ENCODE data around the gene TAF15. TPM values are rescaled to one million over a fixed set of nuclear protein-coding genes. Genes with fewer than 3 reads are reported as not detected.

The TAF15 gene
- total and polyA plus RNA-seq, 2 of the 4 experiments (the other 2 are of a cell fraction): 46.8 to 98.0 TPM

DNA sequence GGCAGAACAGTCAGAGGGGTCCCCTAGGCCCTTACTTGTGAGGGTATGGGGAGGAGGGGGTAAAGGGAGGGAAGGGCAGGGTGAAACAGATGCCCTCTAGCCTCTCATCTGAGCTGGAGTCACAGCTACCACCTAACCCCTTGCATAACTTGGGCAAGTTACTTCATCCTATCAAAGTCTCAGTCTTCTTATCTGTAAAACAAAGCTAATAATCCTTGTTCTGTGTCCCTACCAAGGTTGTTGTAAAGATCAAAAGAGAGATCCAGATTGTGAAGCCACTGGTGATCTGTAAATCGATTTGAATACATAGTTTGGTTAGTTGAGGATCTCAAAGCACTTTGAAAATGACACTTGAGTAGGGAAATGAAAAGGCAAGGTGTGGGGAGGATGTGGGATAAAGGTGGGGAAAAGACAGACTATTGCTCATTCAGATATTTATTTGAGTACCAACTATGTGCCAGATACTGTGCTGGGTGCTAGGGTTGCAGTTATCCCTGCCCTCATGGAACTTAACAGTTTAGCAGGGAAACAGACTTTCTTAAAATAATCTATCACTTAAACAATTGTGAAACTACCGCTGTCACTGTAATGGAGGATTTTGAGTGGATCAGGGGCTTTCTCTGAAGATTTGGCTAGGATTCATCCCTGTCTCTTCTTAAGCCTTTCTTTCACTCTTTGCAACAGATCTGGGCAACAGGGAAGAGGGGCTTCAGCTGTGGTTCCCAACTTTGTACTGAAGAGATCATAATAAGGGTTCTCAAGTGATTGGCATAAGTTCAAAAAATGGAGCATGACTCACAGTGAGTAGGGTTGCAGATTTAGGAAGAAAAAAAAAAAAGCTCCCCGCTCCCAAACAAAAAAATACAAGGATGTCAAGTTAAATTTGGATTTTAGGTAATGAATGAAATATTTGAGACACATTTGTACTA lies 56.4 kb downstream of the TAF15 start:
- no peak overlapping the region for H3K4ac ChIP-seq (ENCODE audit: low read depth, low read length)
- DNase-seq: peak; percentile 61
- no peak overlapping the region for H2AFZ ChIP-seq (replicated peaks; ENCODE audit: low read length, poor library complexity)
- ATAC-seq (ENCODE audit: low read depth): peak; percentile 37
- BruUV-seq (replicated peaks): no TSS peak
- H2BK5ac ChIP-seq (ENCODE audit: low read depth, low read length, poor library complexity, severe bottlenecking): no peak overlapping the region
- H3K79me1 ChIP-seq (ENCODE audit: low read depth in 1 of 2, low read length in 2 of 2): no peaks in the 10 kb centered on the region
- no peak overlapping the region for H3K4me2 ChIP-seq (ENCODE audit: low read depth, low read length)
- intact Hi-C loops (cut with micrococcal nuclease): no loop called here
- H2BK120ac ChIP-seq (ENCODE audit: low read depth, low read length): no peak overlapping the region
- H4K91ac ChIP-seq (ENCODE audit: insufficient read depth, low read depth, low read length): no peak overlapping the region
- H2AK5ac ChIP-seq (ENCODE audit: low read depth, low read length): no peak overlapping the region
- no peak overlapping the region for H3K56ac ChIP-seq (ENCODE audit: extremely low read depth, insufficient read depth, low read length)
- no peak overlapping the region for H3K27ac ChIP-seq (ENCODE audit: insufficient read depth, low read length)
- H3K4me1 ChIP-seq (ENCODE audit: control insufficient read depth, insufficient read depth, low read length): peaks cover 3% of the 10 kb centered on the region; the same call in 1 of the 2 replicates
- in situ Hi-C loops (cut with MboI; ENCODE audit: low sequenced_read_pairs): no loop called here
- ChIA-PET CTCF (interaction anchor here (0.6 kb wide), 2 partner anchors 335 to 1164 kb away, joined by 3 to 4 read pairs; no protein-coding TSS in a partner anchor), POLR2A (ENCODE audit: unreplicated experiment) (interaction anchor here (0.9 kb wide), 1 partner anchor 322 kb away, joined by 3 read pairs; no protein-coding TSS in a partner anchor)
- no peak overlapping the region for H3K18ac ChIP-seq (ENCODE audit: low read depth, low read length)
- no peaks in the 10 kb centered on the region for H3K27me3 ChIP-seq (ENCODE audit: control insufficient read depth, insufficient read depth, low read length)
- H2AK9ac ChIP-seq (replicated peaks; ENCODE audit: low read depth, low read length, poor library complexity): no peak overlapping the region
- H3K4me3 ChIP-seq (ENCODE audit: insufficient read depth, low read depth, low read length): no peak overlapping the region
- TF ChIP-seq CEBPB (IDR thresholded peaks at IDR 0.05; ENCODE audit: low read depth, low read length): no peak
- no peak for TF ChIP-seq MAZ (IDR thresholded peaks at IDR 0.05; ENCODE audit: borderline replicate concordance, low read depth, low read length)
- TF ChIP-seq SMC3 (IDR thresholded peaks at IDR 0.05; ENCODE audit: low read depth, low read length): no peak
- no peak for TF ChIP-seq RAD21 (IDR thresholded peaks at IDR 0.05; ENCODE audit: low read length)
- no peak for TF ChIP-seq MAFK (IDR thresholded peaks at IDR 0.05; ENCODE audit: low read depth, low read length)
- no peak overlapping the region for H2BK15ac ChIP-seq (ENCODE audit: low read depth, low read length)
- no peak overlapping the region for H3K9ac ChIP-seq (ENCODE audit: low read depth, low read length)
- WGBS, 2 experiments (ENCODE audit: extremely low coverage in 2 of 2, insufficient read length in 1 of 2): no CpG with 5 or more reads among the region's 3 CpGs
- H3K9me3 ChIP-seq (ENCODE audit: control insufficient read depth, insufficient read depth, low read length): no peaks in the 10 kb centered on the region
- no peaks in the 10 kb centered on the region for H4K20me1 ChIP-seq (ENCODE audit: insufficient read depth, low read length)
- H3K9me1 ChIP-seq (ENCODE audit: insufficient read depth, low read length): no peaks in the 10 kb centered on the region
- no peak overlapping the region for H4K8ac ChIP-seq (ENCODE audit: low read depth in 2 of 2, low read length in 2 of 2)
- no peak overlapping the region for H2BK20ac ChIP-seq (ENCODE audit: low read depth, low read length)
- no peak overlapping the region for H4K5ac ChIP-seq (ENCODE audit: low read depth, low read length)
- dilution Hi-C loops (cut with HindIII; ENCODE audit: low sequenced_read_pairs, unreplicated experiment): no loop called here
- no peak overlapping the region for H3K14ac ChIP-seq (replicated peaks; ENCODE audit: low read depth, low read length)
- no peaks in the 10 kb centered on the region for H3K36me3 ChIP-seq (ENCODE audit: control insufficient read depth, insufficient read depth, low read length)
- no peak overlapping the region for H3K23ac ChIP-seq (ENCODE audit: low read depth, low read length)

Measured in IMR-90 (cell line).